Tongue (tissue), 2 donors: ENCODE measurements around the gene DEFB128. TPM values are rescaled to one million over a fixed set of nuclear protein-coding genes. Genes with fewer than 3 reads are reported as not detected.

Experiments
- DNase-seq: peaks from one replicate; pipeline ENCODE4 v3.0.0-alpha.2; 2015
- total RNA-seq: library from RNA; depleted of rRNA; stranded (reverse); fragments of >200 nt; gene quantifications from one replicate; pipeline ENCODE4 v1.2.3, GENCODE V29; 2014

The DEFB128 gene
- total RNA-seq, 1 donor from 2014 or later: not detected

- DNase-seq: no peak
Measured at GRCh38 chr20:152131-152530, 37.4 kb downstream of the DEFB128 start.

GRCh38 chr20:145877-146276 is 43.6 kb downstream of the DEFB128 start:
- DNase-seq: no peak

- no peak for DNase-seq
Measured at GRCh38 chr20:142290-142689, 47.2 kb downstream of the DEFB128 start, which contains the start of gene DEFB126. Gene DEFB126 (plus strand): TSS chr20:142590. CDS start chr20:142629, 39 bp downstream.

Other genes with a start within 250 kb of the DEFB128 start
- not detected for gene DEFB125, start 102.0 kb downstream of the DEFB128 start, total RNA-seq
- gene DEFB126, start 47.1 kb downstream of the DEFB128 start, total RNA-seq: not detected
- gene DEFB127, start 32.3 kb downstream of the DEFB128 start, total RNA-seq: not detected
- not detected for gene DEFB129, start 37.5 kb upstream of the DEFB128 start, total RNA-seq
- not detected for gene DEFB132, start 68.0 kb upstream of the DEFB128 start, total RNA-seq
- gene C20orf96, start 101.0 kb upstream of the DEFB128 start, total RNA-seq: 5.5 TPM
- gene ZCCHC3, start 107.9 kb upstream of the DEFB128 start, total RNA-seq: 37.3 TPM
- 7.1 TPM for gene SOX12, start 135.8 kb upstream of the DEFB128 start, total RNA-seq
- gene NRSN2, start 157.4 kb upstream of the DEFB128 start, total RNA-seq: 6.3 TPM
- gene TRIB3, start 191.0 kb upstream of the DEFB128 start, total RNA-seq: 5.8 TPM
- gene RBCK1, start 218.6 kb upstream of the DEFB128 start, total RNA-seq: 54.1 TPM